ENCODE data around the gene TAS1R1.

TAS1R1 gene

DNA sequence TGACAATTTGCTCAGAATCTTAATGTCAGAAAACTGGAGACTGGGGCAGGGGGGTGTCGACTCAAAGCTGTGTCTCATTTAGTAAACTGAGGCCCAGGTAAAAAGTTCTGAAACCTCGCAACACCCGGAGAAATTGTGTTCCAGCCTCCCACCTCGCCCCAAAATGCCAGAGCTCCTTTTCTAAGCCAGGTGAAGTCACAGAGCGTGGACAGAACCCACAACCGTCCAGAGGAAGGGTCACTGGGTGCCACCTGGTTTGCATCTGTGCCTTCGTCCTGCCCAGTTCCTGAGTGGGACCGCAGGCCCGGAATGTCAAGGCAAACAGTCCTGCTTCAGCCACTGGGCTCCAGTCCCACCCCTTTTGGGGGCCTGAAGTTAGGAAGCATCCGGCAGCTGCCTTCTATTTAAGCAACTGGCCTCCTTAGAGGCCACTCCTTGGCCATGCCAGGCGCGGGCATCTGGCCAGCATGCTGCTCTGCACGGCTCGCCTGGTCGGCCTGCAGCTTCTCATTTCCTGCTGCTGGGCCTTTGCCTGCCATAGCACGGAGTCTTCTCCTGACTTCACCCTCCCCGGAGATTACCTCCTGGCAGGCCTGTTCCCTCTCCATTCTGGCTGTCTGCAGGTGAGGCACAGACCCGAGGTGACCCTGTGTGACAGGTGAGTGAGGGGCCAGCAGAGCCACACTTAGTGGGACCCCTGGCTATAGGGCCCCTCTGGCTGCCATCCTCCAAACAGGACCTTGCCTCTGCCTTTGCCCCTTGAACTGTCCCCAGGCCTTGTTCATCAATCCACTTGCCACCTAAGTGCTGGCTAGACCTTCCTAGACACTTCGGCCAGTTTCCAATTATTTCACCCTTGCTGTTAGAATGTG is at the start of gene TAS1R1:
TSS of gene TAS1R1 (plus strand) at position 401 of the 872 bp plus-strand sequence. CDS start at position 468, 67 bp downstream.
- DNase-seq (ENCODE audit: low spot score), result no peak

DNA sequence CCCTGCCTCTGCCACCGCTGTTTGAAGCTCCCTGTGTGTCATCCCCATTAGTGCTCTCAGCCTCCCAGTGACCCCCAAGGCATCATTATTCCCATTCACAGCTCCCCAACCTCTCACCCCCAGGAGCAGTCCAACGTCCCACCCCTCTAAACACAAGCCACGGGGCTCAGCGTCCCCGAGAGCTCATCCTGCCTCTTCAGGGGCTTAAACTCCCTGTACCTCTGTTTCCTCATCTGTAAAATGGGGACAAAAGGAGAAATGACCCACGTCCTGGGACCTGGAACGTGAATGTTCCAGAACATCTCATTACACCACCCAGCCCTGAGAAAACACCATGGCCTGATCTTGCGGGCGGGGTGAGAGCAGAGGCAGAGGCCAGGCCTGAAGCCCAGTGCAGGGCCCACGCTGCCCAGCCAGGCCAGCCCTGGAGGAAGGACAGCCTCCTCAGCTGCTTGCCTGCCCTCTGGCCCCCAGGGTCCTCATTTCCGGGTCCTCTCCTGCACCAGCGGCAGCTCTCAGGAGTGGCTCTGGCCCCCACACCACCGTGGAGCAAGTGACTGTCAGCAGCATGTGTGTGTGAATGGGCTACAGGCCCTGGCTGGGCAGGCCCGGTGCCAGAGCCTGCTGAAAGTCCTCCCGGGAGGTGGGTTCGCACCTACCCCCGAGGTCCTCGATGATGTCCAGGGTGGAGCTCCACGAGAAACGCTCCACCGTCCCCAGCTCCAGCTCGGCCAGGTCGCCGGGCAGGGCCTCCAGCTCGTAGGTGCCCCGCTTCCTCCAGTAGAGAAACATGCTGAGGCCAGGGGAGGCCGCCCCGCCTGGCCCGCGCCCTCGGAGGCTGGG is 49.5 kb upstream of the TAS1R1 start:
- no peak for DNase-seq (ENCODE audit: low spot score)

DNA sequence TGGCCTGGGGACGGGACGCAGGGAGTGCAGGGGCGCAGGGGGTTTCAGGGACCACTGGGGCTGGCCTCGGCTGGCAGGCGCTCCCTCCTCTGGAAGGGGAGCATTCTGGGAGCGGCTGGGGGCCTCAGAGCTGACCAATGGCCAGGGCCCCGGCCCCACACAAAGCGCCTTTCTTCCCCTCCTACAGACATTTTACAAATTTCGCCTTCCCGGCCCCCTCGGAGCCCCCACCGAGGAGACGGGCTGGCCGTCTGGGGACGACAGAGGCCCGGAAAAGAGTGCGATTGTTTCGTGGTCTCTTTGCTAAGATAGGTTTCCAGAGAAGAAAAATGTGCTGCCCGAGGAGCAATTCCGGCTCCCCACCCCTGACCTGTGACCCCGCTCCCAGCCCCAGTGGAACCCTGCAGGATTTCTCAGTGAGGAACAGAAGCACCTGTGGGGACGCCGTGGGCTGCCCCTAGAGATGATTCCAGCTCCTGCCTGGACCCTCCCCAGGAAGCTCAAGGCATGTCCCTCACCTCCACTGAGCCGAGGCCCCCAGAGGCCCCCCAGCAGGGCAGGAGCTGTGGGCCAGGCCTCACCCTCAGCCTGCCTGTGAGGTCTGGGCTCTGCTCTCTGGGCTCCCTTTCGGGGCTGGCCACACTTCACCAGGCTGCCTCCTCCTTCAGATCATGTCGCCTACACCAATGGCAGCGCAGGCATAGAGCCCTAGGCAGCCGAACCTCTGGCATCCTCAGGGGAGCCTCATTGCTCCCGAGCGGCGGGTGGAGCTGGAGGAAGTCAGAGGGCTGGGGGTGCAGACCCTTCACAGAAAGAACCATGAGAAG is 48.7 kb upstream of the TAS1R1 start:
- no peak for DNase-seq (ENCODE audit: low spot score)

DNA sequence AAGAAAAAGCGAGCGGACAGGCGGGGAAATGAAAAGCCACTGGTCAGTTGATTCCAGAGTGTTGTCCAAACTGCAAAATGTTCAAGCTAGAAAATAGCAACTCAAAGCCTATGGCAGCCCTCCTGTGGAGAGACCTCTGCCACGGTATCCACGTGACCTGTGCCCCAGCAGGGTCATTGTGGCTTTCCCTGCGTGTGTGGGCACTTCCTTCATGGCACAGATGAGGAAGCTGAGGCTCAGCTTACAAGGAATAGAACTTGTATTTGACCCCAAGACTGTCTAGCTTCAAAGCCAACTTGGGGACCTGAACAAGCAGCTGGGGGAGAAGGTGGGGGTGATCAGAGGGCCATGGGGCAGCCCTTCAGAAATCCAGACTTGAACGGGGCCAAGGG is 48.1 kb upstream of the TAS1R1 start:
- no peak for DNase-seq (ENCODE audit: low spot score)

DNA sequence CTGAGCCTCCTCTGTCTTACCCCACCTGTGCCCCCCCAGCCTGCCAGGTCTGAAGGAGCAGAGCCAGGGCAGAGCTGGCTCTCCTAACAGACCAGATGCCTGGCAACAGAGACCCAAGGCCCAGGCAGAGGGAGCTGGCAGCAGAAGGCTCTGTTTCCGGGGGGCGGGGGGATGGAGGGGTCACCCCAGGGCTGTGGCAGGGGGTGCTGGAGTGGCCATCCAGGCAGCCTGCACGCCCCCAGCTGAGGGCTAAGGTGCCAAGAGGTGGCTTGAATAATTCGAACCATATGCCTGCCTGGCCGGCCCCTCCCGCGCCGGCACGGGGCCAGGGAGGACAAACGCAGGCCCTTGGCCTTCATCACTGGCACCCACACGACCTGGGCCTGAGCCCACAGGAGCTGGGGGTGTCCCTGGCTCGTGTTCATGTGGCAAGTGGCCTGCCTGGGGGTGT is 47.6 kb upstream of the TAS1R1 start:
- DNase-seq (ENCODE audit: low spot score), result no peak

DNA sequence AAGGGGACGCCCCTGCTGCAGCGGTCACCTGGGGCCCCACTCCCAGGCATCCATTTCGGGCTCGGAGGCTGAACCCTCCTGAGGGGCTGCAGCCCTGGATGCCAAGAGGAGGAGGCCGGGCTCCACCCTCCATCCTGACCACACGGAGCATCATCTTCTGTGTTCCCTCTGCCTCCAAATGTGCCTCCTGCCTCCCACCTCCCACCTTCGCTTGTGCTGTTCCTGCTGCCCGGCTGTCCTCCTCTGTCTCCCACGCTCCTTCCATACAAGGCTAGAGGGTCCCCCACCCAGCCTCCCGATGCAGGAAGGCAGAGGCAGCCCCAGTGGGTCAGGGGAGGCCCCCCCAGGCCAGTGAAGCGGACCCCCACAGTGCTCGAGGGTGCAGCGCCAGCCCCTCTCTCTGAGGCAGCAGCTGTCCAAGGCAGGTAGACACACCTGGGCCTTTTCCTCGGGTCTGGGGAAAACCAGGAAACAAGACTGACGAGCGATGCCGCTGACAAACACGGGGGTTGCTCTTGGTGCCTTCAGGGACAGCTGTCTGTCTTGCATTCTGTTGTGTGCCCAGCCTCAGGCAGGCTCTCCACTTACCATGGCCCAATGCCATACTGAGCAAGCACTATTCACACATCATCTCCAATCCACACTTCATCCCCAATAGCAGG is 46.8 kb upstream of the TAS1R1 start:
- DNase-seq (ENCODE audit: low spot score), result no peak

DNA sequence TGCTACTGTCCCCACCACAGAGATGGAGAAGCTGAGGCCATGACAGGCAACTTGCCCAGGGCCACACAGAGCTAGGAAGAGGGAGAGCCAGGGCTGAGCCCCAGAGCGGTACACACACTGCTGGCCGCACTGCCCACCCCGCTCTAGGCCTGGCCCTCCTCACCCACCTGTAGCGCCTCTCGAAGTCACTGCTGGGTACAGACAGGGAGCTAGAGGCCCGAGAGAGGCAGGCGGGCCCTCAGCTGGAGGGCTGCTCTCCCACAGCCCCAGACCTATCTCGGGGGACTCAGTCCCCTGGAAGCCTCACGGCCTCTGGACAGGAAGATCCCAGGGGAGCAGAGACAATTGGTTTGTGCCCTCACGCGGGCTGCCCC is 46.3 kb upstream of the TAS1R1 start:
- DNase-seq (ENCODE audit: low spot score), result no peak

DNA sequence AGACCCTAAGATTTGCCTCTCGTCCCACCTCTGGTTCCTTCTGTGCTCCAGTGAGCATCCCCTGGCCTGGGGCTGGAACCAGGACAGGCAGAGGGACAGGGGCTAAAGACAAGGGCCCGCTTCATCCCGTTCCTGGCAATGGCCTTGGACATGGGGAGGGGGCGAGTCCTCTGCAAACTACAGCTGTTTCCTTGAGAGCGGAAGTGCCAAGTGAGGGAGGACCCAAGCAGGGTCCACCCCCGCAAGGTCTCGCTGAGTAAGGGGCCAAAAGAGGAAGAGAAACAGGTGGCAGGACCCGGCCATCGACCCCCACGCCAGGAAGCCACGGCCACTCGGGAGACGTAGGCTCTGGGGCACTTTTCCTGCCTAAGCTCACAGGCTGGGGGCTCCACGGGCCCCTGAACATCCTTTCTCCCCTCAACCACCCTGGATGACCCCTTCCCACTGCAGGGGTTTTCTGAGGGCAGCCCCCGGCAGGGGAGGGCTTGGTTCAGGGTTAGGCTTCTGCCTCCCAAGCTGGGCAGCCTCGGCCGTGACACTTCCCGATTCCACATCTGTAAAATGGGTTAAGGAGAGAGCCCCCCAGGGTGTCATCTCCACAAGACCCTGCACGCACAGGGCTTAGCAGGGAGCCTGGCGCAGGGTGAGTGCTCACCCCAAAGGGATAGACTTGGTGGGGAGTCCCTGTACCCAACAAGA is 45.7 kb upstream of the TAS1R1 start:
- no peak for DNase-seq (ENCODE audit: low spot score)

DNA sequence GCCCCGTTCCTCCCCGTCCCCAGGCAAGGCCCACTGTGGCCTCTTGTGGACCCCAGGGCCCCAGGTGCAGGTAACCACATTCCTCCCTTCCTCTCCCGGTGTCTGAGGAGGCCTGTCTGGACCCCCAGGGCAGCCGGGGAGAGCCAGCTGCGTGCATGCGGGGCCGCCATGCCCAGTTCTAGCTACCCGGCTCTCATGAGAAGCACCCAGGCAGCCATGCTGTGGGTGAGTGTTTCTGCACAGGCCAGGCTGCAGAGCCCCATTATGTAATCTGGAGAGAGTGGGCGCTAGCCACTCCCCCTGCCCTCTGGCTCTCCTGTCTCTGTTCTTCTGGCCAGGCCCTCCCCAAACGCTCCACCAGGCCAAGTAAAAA is 45.2 kb upstream of the TAS1R1 start:
- DNase-seq (ENCODE audit: low spot score), result no peak

DNA sequence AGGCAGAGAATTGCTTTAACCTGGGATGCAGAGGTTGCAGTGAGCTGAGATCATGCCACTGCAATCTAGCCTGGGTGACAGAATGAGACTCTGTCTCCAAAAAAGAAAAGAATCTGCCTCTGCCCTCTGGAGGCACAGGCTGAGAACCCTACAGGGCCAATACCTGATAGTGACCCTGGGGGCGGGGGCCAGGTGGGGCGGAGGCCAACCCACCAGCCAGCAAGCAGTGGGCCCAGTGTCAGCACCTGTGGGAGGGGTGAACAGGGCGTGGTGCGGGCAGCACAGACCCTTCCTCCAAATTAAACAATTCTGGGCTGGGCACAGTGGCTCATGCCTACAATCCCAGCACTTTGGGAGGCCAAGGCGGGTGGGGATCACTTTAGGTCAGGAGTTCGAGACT is 44.6 kb upstream of the TAS1R1 start:
- no peak for DNase-seq (ENCODE audit: low spot score)

DNA sequence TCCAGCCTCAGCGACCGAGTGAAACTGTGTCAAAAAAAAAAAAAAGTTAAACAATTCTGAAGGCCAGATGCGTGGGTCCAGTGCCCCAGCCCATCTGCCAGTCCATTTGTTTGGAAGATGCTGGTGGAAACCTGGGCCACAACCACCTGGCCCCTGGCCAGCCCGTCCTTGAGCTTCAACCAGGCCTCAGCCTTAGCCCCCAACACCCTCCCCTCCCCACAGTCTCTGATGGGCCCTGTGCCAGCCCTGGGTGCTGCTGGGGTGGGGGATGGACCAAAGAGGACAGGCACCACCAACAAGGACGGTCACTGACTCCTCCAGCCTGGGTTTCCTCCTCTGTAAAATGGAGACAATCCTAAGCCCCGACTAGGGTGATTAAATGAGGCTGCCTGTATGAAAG is 44.1 kb upstream of the TAS1R1 start:
- DNase-seq (ENCODE audit: low spot score), result no peak

DNA sequence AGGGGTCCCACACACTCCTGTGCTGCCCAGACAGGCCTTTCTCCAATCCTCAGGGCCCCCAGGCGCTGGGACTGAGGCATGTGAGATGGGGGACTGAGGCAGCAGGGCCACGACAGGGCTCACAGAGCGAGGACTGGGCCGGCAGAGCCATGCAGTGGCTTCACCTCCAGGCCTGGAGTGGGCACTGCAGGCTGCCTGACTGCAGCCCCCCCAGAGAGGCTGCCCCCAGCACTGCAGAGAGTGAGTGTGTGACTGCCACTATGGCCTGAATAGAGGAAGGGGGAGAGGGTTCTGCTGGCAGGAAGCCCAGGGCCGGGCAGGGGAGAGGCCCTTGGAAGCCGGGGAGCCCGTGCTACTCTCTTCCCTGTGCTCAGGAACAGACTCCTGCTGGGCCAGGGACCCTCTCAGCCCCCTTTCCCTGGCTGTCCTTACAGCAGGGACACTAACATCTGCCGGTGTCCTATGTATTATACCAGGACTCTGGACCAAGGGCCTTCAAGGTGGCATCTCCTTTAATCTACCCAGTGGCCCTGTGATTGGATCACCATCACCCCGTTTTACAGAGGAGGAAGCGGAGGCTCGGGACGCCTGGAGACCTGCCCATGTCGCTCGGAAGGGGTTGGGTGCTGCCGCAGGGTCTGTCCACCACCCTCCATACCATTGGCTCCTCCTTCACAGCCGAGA is 43.4 kb upstream of the TAS1R1 start:
- DNase-seq (ENCODE audit: low spot score), result no peak

DNA sequence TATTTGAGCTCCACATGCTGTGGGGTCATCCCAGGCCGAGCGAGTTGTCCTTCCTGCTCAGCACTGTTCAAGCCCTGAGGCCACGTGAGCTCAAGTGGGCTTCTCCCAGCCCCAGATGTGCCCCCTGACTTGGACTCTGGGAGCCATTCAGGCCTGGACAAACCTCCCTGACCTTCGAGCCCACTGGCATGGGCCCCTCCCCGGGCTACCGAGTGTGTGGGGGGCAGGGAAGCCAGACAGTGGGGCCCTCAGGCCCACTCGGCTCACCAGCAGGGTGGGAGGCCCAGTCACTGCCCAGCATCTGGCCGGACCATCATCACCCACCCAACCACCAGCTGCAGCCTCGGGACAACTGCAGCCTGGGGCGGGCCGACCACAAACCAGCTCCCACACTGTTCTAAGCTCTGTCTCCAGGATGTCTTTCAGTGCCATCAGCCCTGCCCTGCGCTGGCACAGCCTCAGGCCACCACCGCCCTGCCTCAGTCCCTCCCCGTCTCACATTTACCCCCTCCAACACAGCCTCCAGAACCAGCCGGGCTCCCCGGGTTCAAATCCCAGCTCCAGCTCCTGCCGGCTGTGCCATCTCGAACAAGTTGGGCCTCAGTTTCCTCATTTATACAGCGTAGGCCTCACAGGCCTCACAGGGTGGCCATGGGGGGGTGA is 42.7 kb upstream of the TAS1R1 start:
- no peak for DNase-seq (ENCODE audit: low spot score)

DNA sequence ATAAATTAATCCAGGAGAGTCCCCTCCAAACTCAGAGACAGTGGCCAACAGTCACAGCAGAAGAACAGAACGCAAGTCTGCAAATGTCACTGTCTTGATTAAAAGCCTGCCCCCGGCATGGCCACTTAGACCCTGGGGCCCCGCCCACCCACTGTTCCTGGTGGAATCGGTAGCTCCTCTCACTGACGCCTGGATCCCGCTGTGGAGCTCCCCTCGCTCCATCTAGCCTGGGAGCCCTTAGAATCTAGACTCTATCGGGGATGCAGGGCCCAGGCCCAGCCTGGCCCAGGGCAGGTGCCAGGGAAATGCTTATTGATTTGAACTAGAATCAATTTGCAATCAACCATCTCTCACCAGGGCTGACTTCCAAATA is 42.2 kb upstream of the TAS1R1 start:
- no peak for DNase-seq (ENCODE audit: low spot score)

DNA sequence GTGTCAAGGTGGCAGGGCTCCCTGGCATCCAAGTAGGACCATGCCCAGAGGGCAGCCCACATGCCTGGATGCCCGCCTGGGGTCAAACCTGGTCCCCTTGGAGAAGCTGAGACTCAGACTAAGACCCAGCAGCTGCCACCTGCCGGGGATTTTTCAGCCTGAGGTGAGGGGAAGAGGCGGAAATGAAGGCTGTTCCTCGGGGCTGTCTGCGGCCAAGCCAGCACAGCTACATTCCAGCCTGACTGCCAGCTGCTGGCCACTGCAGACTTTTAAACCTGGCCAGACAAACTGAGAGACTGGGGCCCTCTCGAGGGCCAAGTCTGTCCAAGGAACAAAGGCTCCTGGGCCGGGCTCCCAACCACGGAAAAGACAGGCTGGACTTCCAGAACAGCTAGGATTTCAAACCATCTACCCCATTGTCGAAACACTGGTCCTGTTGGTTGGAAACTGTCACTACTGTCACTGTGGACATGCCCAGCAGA is 41.7 kb upstream of the TAS1R1 start:
- DNase-seq (ENCODE audit: low spot score), result no peak

DNA sequence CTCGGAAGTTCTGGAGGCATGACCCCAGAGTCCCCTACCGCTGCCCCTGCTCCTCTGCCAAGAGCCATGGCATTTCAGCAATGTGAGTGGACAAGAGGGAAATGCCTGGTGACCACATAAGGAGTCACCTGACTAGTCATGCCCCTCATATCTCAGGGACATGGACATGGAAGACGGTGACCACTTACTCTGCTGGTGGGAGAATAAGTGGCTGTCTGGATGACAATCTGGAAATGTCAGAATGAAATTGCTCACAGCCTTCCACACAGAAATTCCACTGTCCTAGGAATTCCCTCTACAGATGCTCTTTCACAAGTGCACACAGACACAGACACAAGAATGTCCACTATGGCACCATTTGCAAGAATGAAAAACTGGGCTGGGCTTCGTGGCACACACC is 39.3 kb upstream of the TAS1R1 start:
- DNase-seq (ENCODE audit: low spot score), result no peak

DNA sequence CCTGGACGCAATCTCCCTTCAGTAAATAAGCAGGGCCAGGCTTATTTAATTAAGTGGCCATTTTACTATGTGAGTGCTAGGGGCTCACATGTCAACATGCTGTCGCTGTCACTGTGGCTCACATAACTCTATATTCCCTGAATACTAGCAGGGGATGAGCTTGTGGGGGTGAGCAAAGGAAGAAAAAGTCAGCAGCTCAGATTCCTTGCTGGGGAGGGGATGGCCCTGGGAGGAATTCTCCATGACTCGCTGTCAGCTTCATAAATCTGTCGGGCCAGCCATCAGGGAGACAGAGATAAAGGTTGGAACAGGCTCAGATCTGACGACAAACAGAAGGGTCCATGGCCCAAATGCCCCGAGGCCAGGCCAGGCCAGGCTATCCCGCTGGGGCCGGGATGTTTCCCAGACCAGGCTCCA is 37.7 kb upstream of the TAS1R1 start:
- no peak for DNase-seq (ENCODE audit: low spot score)

DNA sequence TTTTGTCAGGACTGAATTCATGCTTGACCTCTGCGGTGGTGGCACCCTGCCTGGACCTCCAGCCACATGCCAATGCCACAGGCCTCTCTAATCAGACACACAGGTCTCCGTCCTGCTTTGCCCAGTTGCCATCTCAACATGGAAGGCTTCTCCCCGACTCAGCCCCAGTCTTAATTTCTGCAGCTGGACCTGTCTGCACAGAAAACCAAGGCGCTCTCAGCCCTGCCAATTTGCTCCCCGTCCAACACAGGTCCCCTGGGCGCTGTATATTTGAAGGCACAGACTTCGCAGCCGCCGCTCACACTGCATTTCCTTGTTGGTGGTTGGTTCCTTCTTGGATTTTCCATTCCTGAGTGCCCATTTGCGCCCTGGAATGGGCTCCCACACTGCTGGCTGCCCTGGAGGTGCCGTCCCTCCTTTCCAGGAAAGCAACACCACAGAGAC is 35.6 kb upstream of the TAS1R1 start:
- no peak for DNase-seq (ENCODE audit: low spot score)

DNA sequence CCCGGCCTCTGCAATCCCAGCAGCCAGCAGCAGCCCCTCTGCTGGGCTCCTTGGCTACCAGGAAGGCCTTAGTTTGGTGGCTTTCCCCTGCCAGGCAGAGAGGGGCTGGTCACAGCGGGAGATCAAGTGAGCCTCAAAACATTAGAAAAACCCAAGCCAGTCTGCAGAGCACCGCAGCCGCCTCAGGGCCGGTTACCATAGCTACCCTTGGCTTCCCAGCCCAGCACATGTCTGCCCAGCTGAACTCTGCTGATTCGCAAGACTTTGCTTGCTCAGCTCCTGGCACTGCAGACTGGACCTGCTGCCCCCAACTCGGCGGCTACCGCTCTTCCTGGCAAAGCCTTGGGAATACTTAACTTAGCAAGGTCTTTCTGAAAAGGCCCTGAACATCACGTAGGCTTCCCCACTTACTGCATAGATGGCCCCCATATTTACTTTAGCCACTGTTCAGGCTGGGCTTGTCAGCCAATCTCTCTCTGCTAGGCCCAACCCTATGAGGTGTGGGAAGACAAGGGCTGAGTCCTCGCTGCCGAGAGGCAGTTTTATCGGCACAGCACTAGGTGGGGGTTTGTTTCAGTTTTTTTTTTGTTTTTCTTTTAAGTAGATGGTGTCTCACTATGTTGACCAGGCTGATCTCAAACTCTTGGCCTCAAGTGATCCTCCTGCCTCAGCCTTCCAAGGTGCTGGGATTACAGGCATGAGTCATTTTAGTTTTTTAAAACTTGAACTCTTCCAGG is 35.0 kb upstream of the TAS1R1 start:
- no peak for DNase-seq (ENCODE audit: low spot score)

Measured in CD4-positive, alpha-beta T cell treated with Interleukin-15 for 4 hours (primary cell).